GM04503 (cell line): Measurements from ENCODE around the gene SH3D19.
"Not testable (repeated sequence)": the region's sequence is repeated elsewhere in the genome, so short reads cannot be mapped to it uniquely, and the experiment has no call there.

ENCODE experiments used
- DNase-seq: peaks from one replicate; pipeline ENCODE4 v3.0.0-alpha.2; 2012; ENCODE audit warnings: low read depth

The SH3D19 gene

DNA sequence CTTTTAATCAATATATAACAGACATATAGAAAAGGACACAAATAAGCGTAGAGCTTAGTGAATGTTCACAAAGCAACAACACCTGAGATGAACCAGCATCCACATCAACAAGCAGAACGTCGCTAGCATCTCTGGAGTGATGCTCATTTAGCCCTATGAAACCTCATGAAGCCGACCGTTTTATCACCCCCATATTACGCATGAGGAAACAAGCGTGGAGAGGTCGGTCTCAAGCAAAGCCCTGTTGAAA lies 226.5 kb downstream of the SH3D19 start:
- no peak for DNase-seq

DNA sequence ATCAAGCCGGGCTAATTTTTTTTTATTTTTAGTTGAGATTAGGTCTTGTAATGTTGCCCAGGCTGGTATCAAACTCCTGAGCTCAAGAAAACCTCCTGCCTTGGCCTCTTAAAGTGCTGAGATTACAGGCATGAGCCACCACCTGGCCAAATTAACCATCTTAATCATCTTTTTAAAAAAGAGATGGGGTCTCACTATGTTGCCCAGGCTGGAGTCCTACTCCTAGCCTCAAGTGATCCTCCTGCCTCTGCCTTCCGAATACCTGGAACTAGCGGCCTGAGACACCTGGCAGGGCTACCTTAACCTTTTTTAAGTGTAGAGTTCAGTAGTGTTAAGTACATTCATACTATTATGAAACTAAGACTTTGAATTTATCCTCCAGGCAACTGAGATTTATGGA lies 227.6 kb downstream of the SH3D19 start:
- no peak for DNase-seq

DNA sequence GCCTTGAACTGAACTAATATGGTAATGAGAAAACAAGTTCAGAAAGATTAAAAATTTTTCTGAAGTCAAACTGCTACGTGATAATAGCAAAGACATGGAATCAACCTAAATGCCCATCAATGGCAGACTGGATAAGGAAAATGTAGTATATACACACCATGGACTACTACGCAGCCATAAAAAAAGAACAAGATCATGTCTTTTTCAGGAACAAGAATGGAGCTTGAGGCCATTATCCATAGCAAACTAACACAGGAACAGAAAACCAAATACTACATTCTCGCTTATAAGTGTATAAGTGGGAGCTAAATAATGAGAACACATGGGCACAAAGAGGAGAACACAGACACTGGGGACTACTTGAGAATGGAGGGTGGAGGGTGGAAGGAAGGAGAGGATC lies 230.3 kb downstream of the SH3D19 start:
- no peak for DNase-seq

GRCh38 chr4:151094290-151094751 lies 231.1 kb downstream of the SH3D19 start:
- DNase-seq: no peak

- DNase-seq: no peak
Measured at GRCh38 chr4:151093203-151093602, 232.2 kb downstream of the SH3D19 start.

- DNase-seq: no peak
Measured at GRCh38 chr4:151092488-151092887, 232.9 kb downstream of the SH3D19 start.

DNA sequence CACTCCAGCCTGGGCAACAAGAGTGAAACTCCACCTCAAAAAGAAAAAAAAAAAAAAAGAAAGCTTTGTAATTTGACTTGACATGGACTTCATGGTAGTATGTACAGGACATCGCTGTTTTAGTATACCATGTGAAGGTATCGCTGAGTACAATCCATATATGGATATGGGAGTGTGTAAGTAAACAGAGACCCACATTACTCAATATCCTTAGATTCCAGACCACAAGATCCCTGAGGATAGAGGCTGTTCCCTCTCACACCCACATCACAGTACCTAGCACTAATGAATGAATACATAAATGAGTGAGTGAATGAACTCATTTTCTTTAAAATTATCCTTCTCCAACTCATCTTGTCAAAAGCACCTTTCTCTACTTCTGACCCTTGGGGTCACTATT lies 234.4 kb downstream of the SH3D19 start:
- no peak for DNase-seq

DNA sequence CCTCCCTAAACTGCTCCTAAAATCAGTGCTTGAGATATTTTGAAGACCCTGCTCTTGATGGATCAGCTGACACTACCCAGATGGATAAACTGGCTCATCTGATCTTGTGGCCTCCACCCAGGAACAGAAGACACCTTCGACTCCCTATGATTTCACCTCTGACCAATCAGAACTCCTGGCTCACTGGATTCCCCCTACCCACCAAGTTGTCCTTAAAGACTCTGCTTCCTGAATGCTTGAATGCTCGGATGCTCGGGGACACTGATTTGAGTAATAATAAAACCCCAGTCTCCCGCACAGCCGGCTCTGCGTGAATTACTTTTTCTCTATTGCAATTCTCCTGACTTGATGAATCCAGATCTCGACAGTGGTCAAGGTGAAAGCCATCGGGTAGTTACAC lies 237.9 kb downstream of the SH3D19 start:
- DNase-seq: no peak

DNA sequence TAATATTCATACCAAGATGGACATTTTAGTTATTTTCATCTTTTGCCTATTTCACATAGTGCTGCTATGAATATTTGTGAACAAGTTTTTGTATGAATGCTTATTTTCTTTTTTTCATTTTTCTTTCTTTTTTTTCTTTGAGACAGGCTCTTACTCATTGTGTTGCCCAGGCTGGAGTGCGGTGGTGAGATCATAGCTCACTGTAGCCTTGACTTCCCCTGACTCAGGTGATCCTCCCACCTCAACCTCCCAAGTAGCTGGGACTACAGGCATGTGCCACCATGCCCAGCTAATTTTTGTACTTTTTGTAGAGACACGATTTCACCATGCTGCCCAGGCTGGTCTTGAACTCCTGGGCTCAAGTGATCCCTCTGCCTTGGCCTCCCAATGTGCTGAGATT lies 247.4 kb downstream of the SH3D19 start:
- not testable (repeated sequence) for DNase-seq

GRCh38 chr4:151074416-151074916 lies 250.9 kb downstream of the SH3D19 start:
- DNase-seq: no peak
